Liver (tissue), 3 donors: ENCODE measurements around the gene IQSEC1.

Source experiments
- CTCF ChIP-seq: fragments of 150-350 bp; IDR thresholded peaks from 2 replicates; pipeline ENCODE4 v1.5.1; 2017; ENCODE audit warnings: improper control_type of control experiment, low read depth, low read length; ENCODE audit not compliant: missing input control
- HNF4G ChIP-seq: IDR thresholded peaks from 2 replicates; pipeline ENCODE4 v1.6.1; 2016; ENCODE audit warnings: antibody characterized with exemption
- donor health status: healthy.
- donor health status: healthy.

GRCh38 chr3:12968541-12968940 lies 104.7 kb downstream of the IQSEC1 start:
- TF ChIP-seq CTCF (no peak), HNF4G (no peak)
